Common myeloid progenitor, CD34-positive (primary cell): ENCODE measurements around the gene VWA3A.

ENCODE experiments used
- CTCF ChIA-PET: fragments of 350-600 bp; sonication (Branson Sonifier 250); formaldehyde crosslinking; loops from one replicate; lab custom pipeline; 2021; ENCODE audit warnings: antibody characterized with exemption; lab: Charles Lee
- POLR2A ChIA-PET: fragments of 350-600 bp; sonication (Branson Sonifier 250); formaldehyde crosslinking; loops from one replicate; lab custom pipeline; 2021; ENCODE audit warnings: antibody characterized with exemption; lab: Charles Lee
- DNase-seq, 3 donors: peaks; one replicate each; pipeline versions ENCODE4 v3.0.0 to v3.0.0-alpha.2; 2013
- H3K27ac ChIP-seq, 2 experiments: 1 replicate in 1 of 2; 2 replicates in 1 of 2; pipeline ENCODE4 v1.7.0; 2013; ENCODE audit warnings: inconsistent platforms in 2 of 2, low read length in 2 of 2, mild to moderate bottlenecking in 2 of 2, low read depth in 1 of 2, moderate library complexity in 1 of 2; ENCODE audit not compliant: severe bottlenecking in 2 of 2, insufficient read depth in 1 of 2, poor library complexity in 1 of 2
- H3K27me3 ChIP-seq, 5 experiments: replicated peaks in 2 of 5; 1 replicate in 3 of 5; 2 replicates in 2 of 5; pipeline versions ENCODE4 v1.6.1 to v1.7.0; 2013; ENCODE audit warnings: low read length in 4 of 5, mild to moderate bottlenecking in 2 of 5, moderate library complexity in 2 of 5, inconsistent platforms in 1 of 5; ENCODE audit not compliant: insufficient read depth in 5 of 5, control insufficient read depth in 4 of 5
- H3K36me3 ChIP-seq, 4 experiments: 1 replicate in 2 of 4; 2 replicates in 2 of 4; pipeline versions ENCODE4 v1.6.1 to v1.7.0; 2013; ENCODE audit warnings: low read length in 3 of 4, control low read depth in 1 of 4, mild to moderate bottlenecking in 1 of 4; ENCODE audit not compliant: control insufficient read depth in 4 of 4, insufficient read depth in 4 of 4
- H3K4me1 ChIP-seq, 4 experiments: 1 replicate in 3 of 4; 2 replicates in 1 of 4; pipeline versions ENCODE4 v1.6.1 to v1.7.1; 2013; ENCODE audit warnings: low read length in 3 of 4, mild to moderate bottlenecking in 3 of 4, control low read depth in 1 of 4, inconsistent platforms in 1 of 4, moderate library complexity in 1 of 4; ENCODE audit not compliant: control insufficient read depth in 4 of 4, insufficient read depth in 4 of 4; ENCODE audit errors: control extremely low read depth in 1 of 4
- H3K4me3 ChIP-seq, 7 experiments: 1 replicate in 4 of 7; 2 replicates in 3 of 7; pipeline versions ENCODE4 v1.5.1 to v1.7.0; 2013; ENCODE audit warnings: mild to moderate bottlenecking in 7 of 7, low read length in 6 of 7, moderate library complexity in 6 of 7, inconsistent platforms in 2 of 7, low read depth in 2 of 7, control low read depth in 1 of 7; ENCODE audit not compliant: insufficient read depth in 4 of 7, control insufficient read depth in 1 of 7; ENCODE audit errors: extremely low read depth in 1 of 7
- H3K9me3 ChIP-seq, 5 experiments: 1 replicate in 4 of 5; 2 replicates in 1 of 5; pipeline versions ENCODE4 v1.6.1 to v1.7.1; 2013; ENCODE audit warnings: low read length in 4 of 5, mild to moderate bottlenecking in 2 of 5, inconsistent platforms in 1 of 5, low read depth in 1 of 5, moderate library complexity in 1 of 5; ENCODE audit not compliant: control insufficient read depth in 4 of 5, insufficient read depth in 2 of 5; ENCODE audit errors: control extremely low read depth in 1 of 5
- WGBS: methylation state at CpG from one replicate; pipeline ENCODE4 v1.1.5; 2013; ENCODE audit not compliant: insufficient coverage; 5-methylcytosine and 5-hydroxymethylcytosine counted together

Gene VWA3A

DNA sequence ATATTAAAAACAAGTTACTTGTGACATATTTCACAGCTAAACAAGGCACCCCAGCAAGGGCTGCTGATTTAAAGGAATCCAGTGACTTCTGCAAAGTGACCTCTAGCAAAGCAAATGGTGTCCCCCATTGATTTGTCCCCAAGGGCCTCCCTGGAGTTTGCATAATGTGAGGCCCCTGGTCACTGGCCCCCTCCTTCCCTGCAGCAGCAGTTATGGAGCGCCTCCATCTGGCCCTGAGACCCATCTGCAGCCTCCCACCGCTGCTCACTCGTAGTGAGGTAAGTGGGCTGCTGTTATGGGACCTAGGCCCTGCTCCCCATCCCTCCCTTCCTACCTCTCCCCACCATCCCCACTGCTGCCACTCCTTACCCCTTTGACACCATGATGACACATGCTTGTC, 94.2 kb downstream of the VWA3A start:
- no peaks in the 10 kb centered on the region for H3K36me3 ChIP-seq
- H3K27me3 ChIP-seq: no peaks in the 10 kb centered on the region
- no peak overlapping the region for H3K27ac ChIP-seq
- peak in 1 of 3 donors; percentile 25 for DNase-seq
- H3K4me1 ChIP-seq: peaks cover 11 to 28% (median 26%) of the 10 kb centered on the region in 4 experiments
- ChIA-PET CTCF (interaction anchor here (1.0 to 3.8 kb wide), 4 partner anchors 51 to 235 kb away, joined by 3 to 33 read pairs (median 10); partner anchors contain the start of gene PDZD9), POLR2A (no interaction called here)
- 100% methylated on average over 3 of the region's 3 CpGs for WGBS
- no peaks in the 10 kb centered on the region for H3K9me3 ChIP-seq
- no peak overlapping the region for H3K4me3 ChIP-seq

- Histone ChIP-seq H3K27ac (no peak overlapping the region), H3K36me3 (no peaks in the 10 kb centered on the region), H3K9me3 (no peaks in the 10 kb centered on the region), H3K4me1 (peaks cover 23 to 45% (median 41%) of the 10 kb centered on the region in 4 experiments), H3K4me3 (peak overlapping the region in 1 of 7 experiments; percentile 2), H3K27me3 (no peaks in the 10 kb centered on the region)
- CTCF ChIA-PET: interaction anchor here (0.6 to 3.8 kb wide), 27 partner anchors 8 to 237 kb away, joined by 3 to 33 read pairs (median 5); partner anchors contain the start of genes MOSMO and PDZD9
- DNase-seq: no peak
- POLR2A ChIA-PET: interaction anchor here (0.5 to 1.6 kb wide), 3 partner anchors 111 to 237 kb away, joined by 3 to 5 read pairs (median 3); partner anchors contain the start of gene MOSMO
- WGBS: no CpG with 5 or more reads among the region's 2 CpGs
Measured at GRCh38 chr16:22188267-22188594, 95.9 kb downstream of the VWA3A start.

DNA sequence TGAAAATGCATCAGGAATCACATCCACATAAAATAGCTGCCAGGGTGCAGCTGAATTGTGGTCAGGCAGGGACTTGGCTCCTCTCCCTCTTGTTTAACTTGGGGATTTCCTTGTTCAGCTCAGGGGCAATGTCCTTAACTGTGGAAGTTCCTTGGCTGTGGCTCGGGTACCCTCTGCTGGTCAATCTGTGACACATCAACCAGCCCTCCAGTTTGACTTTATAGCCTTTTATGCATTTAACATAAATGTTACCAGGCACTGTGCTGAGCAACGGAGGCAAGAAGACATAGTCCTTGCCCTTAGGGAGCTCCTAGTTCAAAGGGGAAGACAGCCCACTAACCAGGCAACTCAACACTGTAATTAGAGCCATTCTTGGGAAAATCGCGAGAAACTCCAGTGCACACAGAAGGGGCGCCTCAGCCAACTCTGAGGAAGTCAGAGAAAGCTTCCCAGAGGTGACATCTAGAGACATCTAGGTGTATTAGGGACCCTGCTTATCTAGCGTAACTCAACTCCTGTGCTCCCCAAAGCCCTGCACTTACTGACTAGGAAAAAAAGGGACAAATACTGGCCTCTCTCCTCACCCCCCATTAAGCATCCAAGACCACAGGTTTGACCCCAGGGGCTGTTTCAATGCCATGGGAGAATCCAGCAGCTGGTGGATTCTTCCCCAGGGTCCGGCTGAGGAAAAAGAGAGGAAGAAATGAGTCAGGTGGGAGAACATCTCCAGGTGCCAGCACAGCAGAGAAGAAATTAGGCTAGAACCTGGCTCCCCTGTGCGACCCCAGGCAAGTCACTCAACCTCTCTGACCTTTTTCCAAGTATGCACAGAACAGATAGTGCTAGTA, 96.5 kb downstream of the VWA3A start:
- Histone ChIP-seq H3K4me3 (peak overlapping the region in 6 of 7 experiments; percentile 64 to 88 (median 82)), H3K9me3 (no peaks in the 10 kb centered on the region), H3K27ac (peak overlapping the region; percentile 35 to 65), H3K27me3 (no peaks in the 10 kb centered on the region), H3K4me1 (peaks cover 23 to 46% (median 41%) of the 10 kb centered on the region in 4 experiments), H3K36me3 (no peaks in the 10 kb centered on the region)
- WGBS: 23% methylated on average over 6 of the region's 8 CpGs
- DNase-seq: peak; percentile 82 to 91 (median 89)
- ChIA-PET POLR2A (interaction anchor here (0.5 to 1.6 kb wide), 4 partner anchors 109 to 238 kb away, joined by 3 to 5 read pairs (median 4); partner anchors contain the start of genes MOSMO and POLR3E), CTCF (interaction anchor here (0.6 to 3.8 kb wide), 32 partner anchors 9 to 246 kb away, joined by 3 to 33 read pairs (median 4); partner anchors contain the start of genes MOSMO, PDZD9 and SDR42E2)

GRCh38 chr16:22189473-22190080, 97.2 kb downstream of the VWA3A start:
- Histone ChIP-seq H3K9me3 (no peaks in the 10 kb centered on the region), H3K4me1 (peaks cover 23 to 48% (median 41%) of the 10 kb centered on the region in 4 experiments), H3K36me3 (no peaks in the 10 kb centered on the region), H3K27ac (peak overlapping the region; percentile 35 to 65), H3K27me3 (no peaks in the 10 kb centered on the region), H3K4me3 (peak overlapping the region; percentile 49 to 88 (median 81))
- WGBS: 0% methylated on average over 17 of the region's 18 CpGs
- ChIA-PET CTCF (interaction anchor here (0.8 to 3.8 kb wide), 17 partner anchors 16 to 246 kb away, joined by 3 to 33 read pairs (median 6); partner anchors contain the start of genes PDZD9 and SDR42E2), POLR2A (interaction anchor here (0.5 to 1.6 kb wide), 3 partner anchors 108 to 182 kb away, joined by 5 to 8 read pairs (median 5); partner anchors contain the start of genes MOSMO and POLR3E)
- peak; percentile 57 to 91 (median 91) for DNase-seq

DNA sequence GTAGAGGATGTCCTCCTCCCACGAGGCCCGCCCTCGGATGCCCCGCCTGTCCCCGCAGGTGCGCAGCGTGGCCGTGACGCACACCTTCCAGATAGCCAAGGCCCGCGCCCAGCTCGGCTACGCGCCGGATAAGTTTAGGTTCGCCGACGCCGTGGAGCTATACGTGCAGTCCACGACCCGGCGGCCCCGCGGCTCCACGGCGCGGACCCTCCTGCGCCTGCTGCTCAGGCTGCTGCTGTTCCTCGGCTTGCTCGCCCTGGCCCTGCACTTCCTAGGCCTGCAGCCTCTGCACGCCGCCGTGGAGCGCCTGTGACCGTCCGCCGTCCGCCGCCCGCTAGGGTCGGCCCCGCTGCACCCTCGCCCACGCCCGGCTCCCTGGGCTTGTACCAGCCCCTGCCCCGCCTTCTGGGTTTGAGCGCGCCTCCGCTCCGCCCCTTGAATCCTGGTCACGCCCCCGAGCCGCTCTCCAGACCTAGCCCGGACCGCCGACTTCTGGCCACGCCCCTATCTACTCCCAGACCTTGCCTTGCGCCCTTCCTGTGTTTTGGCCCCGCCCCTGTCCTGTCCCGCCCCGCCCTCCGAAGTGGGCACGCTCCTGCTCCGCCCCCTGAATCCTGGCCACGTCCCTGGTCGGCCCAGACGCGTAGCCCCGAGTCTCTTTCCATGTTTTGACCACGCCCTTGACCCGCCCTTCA, 97.9 kb downstream of the VWA3A start:
- Histone ChIP-seq H3K9me3 (no peaks in the 10 kb centered on the region), H3K4me1 (peaks cover 23 to 54% (median 43%) of the 10 kb centered on the region in 4 experiments), H3K36me3 (no peaks in the 10 kb centered on the region), H3K27me3 (no peaks in the 10 kb centered on the region), H3K27ac (peak overlapping the region; percentile 35 to 65), H3K4me3 (peak overlapping the region; percentile 49 to 88 (median 81))
- POLR2A ChIA-PET: interaction anchor here (0.5 to 1.2 kb wide), 2 partner anchors 107 to 170 kb away, joined by 5 to 8 read pairs; partner anchors contain the start of gene POLR3E
- 0% methylated on average over 66 of the region's 72 CpGs for WGBS
- CTCF ChIA-PET: interaction anchor here (2.2 to 3.8 kb wide), 3 partner anchors 112 to 192 kb away, joined by 20 to 33 read pairs (median 30); partner anchors contain the start of gene PDZD9
- DNase-seq: peak; percentile 99

DNA sequence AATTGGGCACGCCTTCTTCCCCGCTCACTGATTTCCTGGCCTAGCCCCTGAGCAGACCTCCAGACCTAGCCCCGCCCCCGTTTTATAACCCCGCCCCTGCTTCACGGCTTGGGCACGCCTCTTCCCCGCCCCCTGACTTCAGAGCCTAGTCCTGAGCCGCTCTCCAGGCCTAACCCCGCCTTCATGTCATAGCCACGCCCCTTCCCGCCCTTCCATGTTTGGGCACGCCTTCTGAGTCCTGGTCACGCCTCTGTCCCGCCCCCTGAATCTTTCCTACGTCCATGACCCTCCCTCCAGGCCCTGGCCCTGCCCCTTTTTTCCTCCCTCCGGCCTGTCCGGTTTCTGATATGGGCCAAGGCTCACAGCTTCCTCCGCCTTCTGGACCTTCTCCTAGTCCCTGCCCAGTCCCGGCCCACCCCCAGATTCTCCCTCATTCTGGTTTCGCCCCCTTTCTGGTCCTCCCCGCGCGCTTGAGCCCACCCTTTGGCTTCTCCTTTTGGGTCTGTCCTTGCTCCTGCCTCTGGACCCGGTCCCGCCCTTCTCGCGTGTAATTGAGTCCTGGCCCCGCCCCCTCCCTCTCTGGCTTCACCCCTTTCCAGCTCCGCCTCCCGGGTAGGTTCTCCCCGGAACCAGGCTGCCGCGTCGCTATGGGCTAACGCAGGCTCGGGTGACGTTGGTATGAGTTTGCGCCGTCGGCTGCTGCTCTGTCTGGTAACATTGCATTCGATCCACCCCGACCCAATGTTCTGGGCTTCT, 98.6 kb downstream of the VWA3A start:
- ChIA-PET CTCF (interaction anchor here (0.6 to 1.0 kb wide), 2 partner anchors 11 to 109 kb away, joined by 3 read pairs; no protein-coding TSS in a partner anchor), POLR2A (interaction anchor here (0.8 kb wide), 1 partner anchor 106 kb away, joined by 3 read pairs; no protein-coding TSS in a partner anchor)
- Histone ChIP-seq H3K4me3 (peak overlapping the region; percentile 62 to 88 (median 77)), H3K4me1 (peaks cover 23 to 57% (median 45%) of the 10 kb centered on the region in 4 experiments), H3K27ac (peak overlapping the region; percentile 25 to 82), H3K27me3 (no peaks in the 10 kb centered on the region), H3K9me3 (no peaks in the 10 kb centered on the region), H3K36me3 (no peaks in the 10 kb centered on the region)
- under 1% methylated on average over 37 of the region's 43 CpGs for WGBS
- DNase-seq: peak; percentile 94 to 96 (median 95)
